HepG2 (cell line): ENCODE measurements around the gene CPXM1. TPM values are rescaled to one million over a fixed set of nuclear protein-coding genes. Genes with fewer than 3 reads are reported as not detected.
A peak's percentile ranks its signal among the peaks of the same experiment; 100 is the strongest.

Experiments
- AHR ChIP-seq: IDR thresholded peaks from 2 replicates; pipeline ENCODE4 v1.6.1; 2018; ENCODE audit warnings: missing genetic modification reagents, missing compliant biosample characterization
- PAX8 ChIP-seq: sonication (generic); formaldehyde crosslinking; IDR thresholded peaks from 2 replicates; pipeline ENCODE4 v1.8.0; 2022; ENCODE audit warnings: mild to moderate bottlenecking, missing genetic modification reagents, borderline replicate concordance
- PITX1 ChIP-seq: sonication (generic); formaldehyde crosslinking; IDR thresholded peaks from 2 replicates; pipeline ENCODE4 v1.5.1; 2020; ENCODE audit warnings: mild to moderate bottlenecking, missing genetic modification reagents
- TGIF2 ChIP-seq: IDR thresholded peaks from 2 replicates; pipeline ENCODE4 v1.6.1; 2016; ENCODE audit warnings: control low read depth, missing compliant biosample characterization
- ZC3H4 ChIP-seq: sonication (generic); formaldehyde crosslinking; IDR thresholded peaks from 2 replicates; pipeline ENCODE4 v1.4.0; 2020; ENCODE audit warnings: missing genetic modification reagents, borderline replicate concordance
- polyA plus RNA-seq, 8 experiments: library from polyadenylated mRNA; depleted of rRNA in 3 of 8; stranded (reverse) in 7 of 8; unstranded in 1 of 8; fragments of >200 nt; fragmentation: Illumina TruSeq in 4 of 8; extraction: Trizol in 4 of 8; gene quantifications; 2 replicates each; pipeline versions ENCODE4 v1.2.1 to v1.2.3, GENCODE V29; 2011 to 2016; ENCODE audit warnings: low read depth in 4 of 8, missing spikeins in 1 of 8, mixed read lengths in 1 of 8; ENCODE audit not compliant: insufficient read depth in 1 of 8
- total RNA-seq, 5 experiments: library from RNA; depleted of rRNA; stranded (reverse); fragments of >200 nt; fragmentation: Illumina TruSeq; extraction: Trizol; gene quantifications; 2 replicates each; pipeline ENCODE4 v1.2.3, GENCODE V29; 2016; ENCODE audit warnings: low read depth in 1 of 5
- TF ChIP-seq, protein P1 (sequence below): sonication (generic); formaldehyde crosslinking; IDR thresholded peaks from 2 replicates; pipeline ENCODE4 v1.4.0; 2020; ENCODE audit warnings: missing genetic modification reagents
- TF ChIP-seq, protein P2 (sequence below): sonication (generic); IDR thresholded peaks from 2 replicates; pipeline ENCODE4 v1.6.1; 2016; ENCODE audit warnings: low read depth, borderline replicate concordance
- TF ChIP-seq, protein P3 (sequence below): IDR thresholded peaks from 2 replicates; pipeline ENCODE4 v1.6.1; 2012; ENCODE audit warnings: inconsistent platforms
- TF ChIP-seq, protein P4 (sequence below): sonication (generic); formaldehyde crosslinking; IDR thresholded peaks from 2 replicates; pipeline ENCODE4 v1.9.0; 2021; ENCODE audit warnings: mild to moderate bottlenecking, missing genetic modification reagents

Gene CPXM1
- total and polyA plus RNA-seq, 2 of the 13 experiments (the other 11 are each of a cell fraction or from before 2014, with no cell fraction given) = 0.07 TPM; not detected in 1

DNA sequence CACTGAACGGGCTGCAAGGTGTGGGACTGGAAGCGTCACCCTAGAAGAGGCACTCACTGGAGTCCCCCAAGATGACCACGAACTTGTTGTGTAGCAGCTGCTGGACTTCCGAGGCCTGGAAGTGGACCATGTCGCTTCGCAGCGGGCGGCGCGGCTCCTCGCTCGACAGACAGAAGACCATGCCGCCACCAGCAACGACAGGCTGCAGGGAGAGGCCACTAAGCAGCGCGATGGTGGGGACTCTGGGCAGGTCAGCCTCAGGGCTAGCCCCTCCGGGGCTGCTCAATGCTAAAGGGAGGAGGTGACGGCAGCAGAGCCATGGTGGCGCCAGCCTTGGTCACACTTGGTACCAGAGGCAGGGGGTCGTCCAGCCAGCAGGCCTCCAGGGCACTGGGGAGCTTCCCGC lies 39.3 kb upstream of the CPXM1 start (continued):
- TF ChIP-seq, protein P1, sequence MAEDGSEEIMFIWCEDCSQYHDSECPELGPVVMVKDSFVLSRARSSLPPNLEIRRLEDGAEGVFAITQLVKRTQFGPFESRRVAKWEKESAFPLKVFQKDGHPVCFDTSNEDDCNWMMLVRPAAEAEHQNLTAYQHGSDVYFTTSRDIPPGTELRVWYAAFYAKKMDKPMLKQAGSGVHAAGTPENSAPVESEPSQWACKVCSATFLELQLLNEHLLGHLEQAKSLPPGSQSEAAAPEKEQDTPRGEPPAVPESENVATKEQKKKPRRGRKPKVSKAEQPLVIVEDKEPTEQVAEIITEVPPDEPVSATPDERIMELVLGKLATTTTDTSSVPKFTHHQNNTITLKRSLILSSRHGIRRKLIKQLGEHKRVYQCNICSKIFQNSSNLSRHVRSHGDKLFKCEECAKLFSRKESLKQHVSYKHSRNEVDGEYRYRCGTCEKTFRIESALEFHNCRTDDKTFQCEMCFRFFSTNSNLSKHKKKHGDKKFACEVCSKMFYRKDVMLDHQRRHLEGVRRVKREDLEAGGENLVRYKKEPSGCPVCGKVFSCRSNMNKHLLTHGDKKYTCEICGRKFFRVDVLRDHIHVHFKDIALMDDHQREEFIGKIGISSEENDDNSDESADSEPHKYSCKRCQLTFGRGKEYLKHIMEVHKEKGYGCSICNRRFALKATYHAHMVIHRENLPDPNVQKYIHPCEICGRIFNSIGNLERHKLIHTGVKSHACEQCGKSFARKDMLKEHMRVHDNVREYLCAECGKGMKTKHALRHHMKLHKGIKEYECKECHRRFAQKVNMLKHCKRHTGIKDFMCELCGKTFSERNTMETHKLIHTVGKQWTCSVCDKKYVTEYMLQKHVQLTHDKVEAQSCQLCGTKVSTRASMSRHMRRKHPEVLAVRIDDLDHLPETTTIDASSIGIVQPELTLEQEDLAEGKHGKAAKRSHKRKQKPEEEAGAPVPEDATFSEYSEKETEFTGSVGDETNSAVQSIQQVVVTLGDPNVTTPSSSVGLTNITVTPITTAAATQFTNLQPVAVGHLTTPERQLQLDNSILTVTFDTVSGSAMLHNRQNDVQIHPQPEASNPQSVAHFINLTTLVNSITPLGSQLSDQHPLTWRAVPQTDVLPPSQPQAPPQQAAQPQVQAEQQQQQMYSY (CRISPR knock-in tag) = no peak
- no peak for TF ChIP-seq AHR (CRISPR knock-in tag)
- TF ChIP-seq, protein P2, sequence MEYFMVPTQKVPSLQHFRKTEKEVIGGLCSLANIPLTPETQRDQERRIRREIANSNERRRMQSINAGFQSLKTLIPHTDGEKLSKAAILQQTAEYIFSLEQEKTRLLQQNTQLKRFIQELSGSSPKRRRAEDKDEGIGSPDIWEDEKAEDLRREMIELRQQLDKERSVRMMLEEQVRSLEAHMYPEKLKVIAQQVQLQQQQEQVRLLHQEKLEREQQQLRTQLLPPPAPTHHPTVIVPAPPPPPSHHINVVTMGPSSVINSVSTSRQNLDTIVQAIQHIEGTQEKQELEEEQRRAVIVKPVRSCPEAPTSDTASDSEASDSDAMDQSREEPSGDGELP = no peak
- TF ChIP-seq PITX1 (CRISPR knock-in tag) = no peak
- TF ChIP-seq, protein P3, sequence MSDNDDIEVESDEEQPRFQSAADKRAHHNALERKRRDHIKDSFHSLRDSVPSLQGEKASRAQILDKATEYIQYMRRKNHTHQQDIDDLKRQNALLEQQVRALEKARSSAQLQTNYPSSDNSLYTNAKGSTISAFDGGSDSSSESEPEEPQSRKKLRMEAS = no peak
- no peak for TF ChIP-seq TGIF2 (CRISPR knock-in tag)
- no peak for TF ChIP-seq PAX8
- TF ChIP-seq, protein P4, sequence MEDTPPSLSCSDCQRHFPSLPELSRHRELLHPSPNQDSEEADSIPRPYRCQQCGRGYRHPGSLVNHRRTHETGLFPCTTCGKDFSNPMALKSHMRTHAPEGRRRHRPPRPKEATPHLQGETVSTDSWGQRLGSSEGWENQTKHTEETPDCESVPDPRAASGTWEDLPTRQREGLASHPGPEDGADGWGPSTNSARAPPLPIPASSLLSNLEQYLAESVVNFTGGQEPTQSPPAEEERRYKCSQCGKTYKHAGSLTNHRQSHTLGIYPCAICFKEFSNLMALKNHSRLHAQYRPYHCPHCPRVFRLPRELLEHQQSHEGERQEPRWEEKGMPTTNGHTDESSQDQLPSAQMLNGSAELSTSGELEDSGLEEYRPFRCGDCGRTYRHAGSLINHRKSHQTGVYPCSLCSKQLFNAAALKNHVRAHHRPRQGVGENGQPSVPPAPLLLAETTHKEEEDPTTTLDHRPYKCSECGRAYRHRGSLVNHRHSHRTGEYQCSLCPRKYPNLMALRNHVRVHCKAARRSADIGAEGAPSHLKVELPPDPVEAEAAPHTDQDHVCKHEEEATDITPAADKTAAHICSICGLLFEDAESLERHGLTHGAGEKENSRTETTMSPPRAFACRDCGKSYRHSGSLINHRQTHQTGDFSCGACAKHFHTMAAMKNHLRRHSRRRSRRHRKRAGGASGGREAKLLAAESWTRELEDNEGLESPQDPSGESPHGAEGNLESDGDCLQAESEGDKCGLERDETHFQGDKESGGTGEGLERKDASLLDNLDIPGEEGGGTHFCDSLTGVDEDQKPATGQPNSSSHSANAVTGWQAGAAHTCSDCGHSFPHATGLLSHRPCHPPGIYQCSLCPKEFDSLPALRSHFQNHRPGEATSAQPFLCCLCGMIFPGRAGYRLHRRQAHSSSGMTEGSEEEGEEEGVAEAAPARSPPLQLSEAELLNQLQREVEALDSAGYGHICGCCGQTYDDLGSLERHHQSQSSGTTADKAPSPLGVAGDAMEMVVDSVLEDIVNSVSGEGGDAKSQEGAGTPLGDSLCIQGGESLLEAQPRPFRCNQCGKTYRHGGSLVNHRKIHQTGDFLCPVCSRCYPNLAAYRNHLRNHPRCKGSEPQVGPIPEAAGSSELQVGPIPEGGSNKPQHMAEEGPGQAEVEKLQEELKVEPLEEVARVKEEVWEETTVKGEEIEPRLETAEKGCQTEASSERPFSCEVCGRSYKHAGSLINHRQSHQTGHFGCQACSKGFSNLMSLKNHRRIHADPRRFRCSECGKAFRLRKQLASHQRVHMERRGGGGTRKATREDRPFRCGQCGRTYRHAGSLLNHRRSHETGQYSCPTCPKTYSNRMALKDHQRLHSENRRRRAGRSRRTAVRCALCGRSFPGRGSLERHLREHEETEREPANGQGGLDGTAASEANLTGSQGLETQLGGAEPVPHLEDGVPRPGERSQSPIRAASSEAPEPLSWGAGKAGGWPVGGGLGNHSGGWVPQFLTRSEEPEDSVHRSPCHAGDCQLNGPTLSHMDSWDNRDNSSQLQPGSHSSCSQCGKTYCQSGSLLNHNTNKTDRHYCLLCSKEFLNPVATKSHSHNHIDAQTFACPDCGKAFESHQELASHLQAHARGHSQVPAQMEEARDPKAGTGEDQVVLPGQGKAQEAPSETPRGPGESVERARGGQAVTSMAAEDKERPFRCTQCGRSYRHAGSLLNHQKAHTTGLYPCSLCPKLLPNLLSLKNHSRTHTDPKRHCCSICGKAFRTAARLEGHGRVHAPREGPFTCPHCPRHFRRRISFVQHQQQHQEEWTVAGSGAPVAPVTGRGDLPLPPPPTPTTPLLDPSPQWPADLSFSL (CRISPR knock-in tag) = no peak
- 0 out of 2 replicates have a peak, but pooled peaks have one; percentile 13 for TF ChIP-seq ZC3H4 (CRISPR knock-in tag)
